CD4-positive, alpha-beta T cell treated with Interleukin-6 for 4 hours (primary cell): ENCODE data around the gene SCNN1B.
"Not testable (repeated sequence)": the region's sequence is repeated elsewhere in the genome, so short reads cannot be mapped to it uniquely, and the experiment has no call there.

ENCODE experiments used
- DNase-seq: peaks from one replicate; pipeline ENCODE4 v3.0.0-alpha.2; 2020; ENCODE audit warnings: mixed read lengths

Gene SCNN1B, protein sequence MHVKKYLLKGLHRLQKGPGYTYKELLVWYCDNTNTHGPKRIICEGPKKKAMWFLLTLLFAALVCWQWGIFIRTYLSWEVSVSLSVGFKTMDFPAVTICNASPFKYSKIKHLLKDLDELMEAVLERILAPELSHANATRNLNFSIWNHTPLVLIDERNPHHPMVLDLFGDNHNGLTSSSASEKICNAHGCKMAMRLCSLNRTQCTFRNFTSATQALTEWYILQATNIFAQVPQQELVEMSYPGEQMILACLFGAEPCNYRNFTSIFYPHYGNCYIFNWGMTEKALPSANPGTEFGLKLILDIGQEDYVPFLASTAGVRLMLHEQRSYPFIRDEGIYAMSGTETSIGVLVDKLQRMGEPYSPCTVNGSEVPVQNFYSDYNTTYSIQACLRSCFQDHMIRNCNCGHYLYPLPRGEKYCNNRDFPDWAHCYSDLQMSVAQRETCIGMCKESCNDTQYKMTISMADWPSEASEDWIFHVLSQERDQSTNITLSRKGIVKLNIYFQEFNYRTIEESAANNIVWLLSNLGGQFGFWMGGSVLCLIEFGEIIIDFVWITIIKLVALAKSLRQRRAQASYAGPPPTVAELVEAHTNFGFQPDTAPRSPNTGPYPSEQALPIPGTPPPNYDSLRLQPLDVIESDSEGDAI

DNA sequence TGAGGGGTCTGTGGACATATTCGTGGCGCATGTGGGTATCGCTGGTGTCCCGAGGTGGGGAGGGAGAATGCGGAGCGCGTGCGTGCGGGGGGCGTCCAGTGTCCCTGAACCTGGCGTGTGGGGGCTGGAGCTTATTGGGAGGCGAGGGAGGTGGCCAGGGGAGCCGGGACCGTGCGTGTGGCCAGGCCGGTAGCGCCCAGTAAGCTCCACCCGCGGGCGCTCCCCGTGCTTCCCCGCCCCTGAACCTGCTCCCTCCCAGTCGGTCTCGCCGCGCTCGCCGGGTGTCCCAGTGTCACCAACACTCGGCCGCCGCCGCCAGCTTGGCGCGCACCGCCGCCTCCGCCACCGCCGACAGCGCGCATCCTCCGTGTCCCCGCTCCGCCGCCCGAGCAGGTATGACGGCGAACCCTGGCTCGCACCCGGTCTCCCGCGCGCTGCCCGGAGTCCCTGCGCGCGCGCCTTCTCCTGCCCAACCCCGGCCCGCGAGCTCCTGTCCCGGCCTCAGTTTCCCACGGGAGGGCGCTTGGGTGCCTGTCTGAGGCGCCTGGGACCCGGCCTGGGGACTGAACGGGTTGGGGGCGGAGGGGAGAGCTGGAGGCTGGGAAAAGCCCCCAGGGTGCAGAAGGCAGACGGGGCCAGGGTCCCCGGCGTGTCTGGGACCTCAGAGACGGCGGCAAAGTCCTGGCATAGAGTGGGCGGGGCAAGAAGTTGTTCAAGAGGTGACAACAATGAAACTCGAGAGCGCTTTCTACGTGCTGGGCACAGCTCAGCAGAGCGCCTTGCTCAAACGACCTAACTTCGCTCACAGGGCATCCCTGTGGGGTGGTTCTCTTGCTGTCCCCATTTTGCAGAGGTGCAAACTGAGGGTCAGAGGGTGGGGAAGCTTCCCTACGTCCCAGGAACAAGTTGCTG lies at the start of gene SCNN1B:
TSS of gene SCNN1B (plus strand) at position 258 of the 912 bp plus-strand sequence. CDS start 46,298 bp downstream, outside the sequence.
- no peak for DNase-seq

DNA sequence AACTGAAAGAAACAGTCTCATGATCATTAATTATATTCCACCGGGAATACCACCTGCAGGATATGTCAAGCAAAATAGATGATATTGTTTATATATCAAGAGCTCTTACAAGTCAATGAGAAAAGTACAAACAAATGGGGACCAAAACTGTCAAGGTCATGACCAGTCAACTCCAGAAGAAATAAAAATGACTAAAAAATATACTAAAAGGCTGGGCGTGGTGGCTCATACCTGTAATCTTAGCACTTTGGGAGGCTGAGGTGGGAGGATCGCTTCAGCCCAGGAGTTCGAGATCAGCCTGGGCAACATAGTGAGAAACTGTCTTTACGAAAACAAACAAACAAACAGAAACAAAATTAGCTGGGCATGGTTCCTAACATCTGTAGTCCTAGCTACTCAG lies 49.8 kb upstream of the SCNN1B start:
- DNase-seq, result no peak

DNA sequence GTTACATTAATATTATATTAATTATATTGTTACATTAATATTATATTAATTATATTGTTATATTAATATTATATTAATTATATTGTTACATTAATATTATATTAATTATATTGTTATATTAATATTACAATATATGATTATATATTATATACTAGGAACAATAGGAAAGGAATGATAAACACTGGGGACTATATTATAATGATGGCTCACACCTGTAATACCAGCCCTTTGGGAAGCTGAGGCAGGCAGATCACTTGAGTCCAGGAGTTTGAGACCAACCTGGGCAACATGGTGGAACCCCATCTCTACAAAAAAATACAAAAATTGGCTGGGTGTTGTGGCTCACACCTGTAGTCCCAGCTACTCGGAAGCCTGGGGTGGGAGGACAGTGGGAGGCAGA lies 48.5 kb upstream of the SCNN1B start:
- not testable (repeated sequence) for DNase-seq

DNA sequence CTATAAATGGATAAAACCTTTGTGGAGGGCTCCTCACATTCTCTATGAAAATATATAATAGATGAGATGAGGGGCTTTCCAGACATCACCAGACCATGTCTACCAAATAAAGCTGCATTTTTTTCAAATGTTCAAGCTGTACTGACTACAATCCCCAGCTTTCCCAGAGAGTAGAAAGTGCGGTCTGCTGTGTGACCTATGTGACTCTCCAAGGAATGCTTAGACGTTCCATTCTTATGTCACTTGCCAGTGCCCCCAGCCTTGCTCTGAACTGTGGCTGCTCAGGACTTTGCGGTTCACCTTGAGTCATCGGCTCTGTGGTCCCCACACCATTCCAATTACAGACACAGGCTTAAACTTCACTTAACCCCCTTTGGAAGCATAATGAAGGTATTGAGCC lies 47.8 kb upstream of the SCNN1B start:
- DNase-seq, result no peak

DNA sequence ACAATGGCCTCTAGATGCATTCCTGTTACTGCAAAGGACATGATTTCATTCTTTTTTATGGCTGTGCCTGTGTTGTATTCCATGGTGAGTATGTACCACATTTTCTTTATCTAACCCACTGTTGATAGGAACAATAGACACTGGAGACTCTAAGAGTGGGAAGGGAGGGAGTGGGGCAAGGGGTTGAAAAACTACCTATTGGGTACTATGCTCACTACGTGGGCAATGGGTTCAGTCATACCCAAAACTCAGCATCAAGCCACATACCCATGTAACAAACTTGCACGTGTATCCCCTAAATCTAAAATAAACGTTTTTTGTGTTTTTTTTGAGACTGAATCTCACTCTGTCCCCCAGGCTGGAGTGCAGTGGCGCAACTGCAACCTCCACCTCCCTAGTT lies 47.1 kb upstream of the SCNN1B start:
- no peak for DNase-seq

DNA sequence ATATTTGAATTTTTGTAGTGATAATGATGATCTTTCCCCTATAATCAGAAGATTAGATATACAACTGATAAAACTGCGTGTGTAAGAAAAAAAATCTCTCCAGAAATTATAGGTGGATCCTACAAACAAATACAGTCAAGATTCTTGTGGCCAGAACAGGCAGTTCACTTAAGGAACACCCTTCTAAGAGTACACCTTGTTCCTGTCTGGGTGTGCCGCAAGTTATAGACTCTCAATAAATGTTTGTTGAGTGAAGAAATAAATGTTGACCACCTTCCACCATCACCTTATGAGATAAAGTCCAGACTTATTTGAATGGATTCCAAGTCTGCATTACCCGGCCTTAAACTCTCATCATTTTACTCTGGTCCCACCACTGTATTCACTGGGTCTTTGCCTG lies 45.7 kb upstream of the SCNN1B start:
- DNase-seq, result no peak

DNA sequence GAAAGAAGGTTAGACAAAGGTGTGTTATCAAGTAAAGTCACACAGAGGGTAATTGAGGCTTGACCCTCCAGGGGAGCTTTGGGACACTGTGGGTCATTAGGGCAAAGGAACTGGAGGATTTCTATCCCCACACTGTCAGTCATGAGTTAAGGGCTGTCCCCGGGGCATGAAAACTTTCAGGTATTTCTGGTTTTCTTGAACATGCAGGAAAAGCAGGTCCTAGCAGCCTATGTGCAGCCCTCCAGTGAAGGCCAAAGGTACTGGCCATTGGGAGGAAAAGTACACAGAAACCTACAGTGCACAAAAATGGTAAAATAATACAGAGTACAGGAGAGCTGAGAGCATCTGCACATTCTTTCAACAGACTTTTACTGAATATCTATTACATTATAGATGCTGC lies 44.4 kb upstream of the SCNN1B start:
- no peak for DNase-seq

DNA sequence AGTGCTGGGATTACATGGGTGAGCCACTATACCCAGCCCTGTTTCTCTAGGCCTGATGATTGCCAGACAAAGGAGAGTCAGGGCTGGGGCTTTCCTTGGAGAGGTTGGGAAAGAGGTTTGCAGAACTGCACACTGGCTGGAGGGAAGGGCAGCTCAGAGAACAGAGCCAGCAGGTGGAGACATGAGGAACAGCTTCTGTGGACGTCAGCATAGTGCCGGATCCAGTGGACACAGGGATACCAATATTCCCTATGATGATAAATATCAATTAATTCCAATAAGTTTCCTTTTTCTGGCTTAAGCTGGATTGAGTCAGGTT lies 43.2 kb upstream of the SCNN1B start:
- no peak for DNase-seq

DNA sequence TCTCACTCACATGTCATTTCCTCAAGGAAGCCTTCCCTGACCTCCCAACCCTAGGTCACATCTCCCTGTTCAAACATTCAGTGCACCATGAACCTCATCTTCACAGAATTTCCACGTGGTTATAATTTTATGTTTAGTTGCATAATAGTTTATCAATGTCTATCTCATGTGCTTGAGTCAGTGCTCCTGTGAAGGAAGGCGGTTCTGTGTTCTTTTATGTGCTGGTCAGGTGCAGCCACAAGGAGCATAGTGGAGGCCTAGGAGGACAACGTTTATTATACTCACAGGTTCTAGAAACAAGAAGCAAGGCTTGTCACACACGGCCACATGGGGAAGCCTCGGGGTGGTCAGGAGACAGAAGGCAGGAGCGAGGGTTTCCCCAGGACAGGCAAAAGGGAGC lies 34.5 kb upstream of the SCNN1B start:
- no peak for DNase-seq

DNA sequence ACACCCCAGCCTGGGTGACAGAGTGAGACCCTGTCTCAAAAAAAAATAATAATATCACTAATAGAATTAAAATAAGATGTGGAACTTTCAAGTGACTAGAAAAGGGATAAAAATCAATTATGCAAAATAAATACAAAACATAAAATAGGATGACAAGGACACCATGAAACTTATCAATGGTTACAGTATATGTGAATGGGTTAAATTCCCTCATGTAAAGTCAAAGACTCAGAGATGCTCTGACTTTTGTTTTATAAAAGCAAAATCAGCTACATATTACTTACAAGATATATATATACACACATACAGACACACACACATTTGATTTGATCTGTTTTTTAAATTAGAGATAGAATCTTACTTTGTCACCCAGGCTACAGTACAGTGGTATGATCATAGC lies 33.5 kb upstream of the SCNN1B start:
- no peak for DNase-seq

DNA sequence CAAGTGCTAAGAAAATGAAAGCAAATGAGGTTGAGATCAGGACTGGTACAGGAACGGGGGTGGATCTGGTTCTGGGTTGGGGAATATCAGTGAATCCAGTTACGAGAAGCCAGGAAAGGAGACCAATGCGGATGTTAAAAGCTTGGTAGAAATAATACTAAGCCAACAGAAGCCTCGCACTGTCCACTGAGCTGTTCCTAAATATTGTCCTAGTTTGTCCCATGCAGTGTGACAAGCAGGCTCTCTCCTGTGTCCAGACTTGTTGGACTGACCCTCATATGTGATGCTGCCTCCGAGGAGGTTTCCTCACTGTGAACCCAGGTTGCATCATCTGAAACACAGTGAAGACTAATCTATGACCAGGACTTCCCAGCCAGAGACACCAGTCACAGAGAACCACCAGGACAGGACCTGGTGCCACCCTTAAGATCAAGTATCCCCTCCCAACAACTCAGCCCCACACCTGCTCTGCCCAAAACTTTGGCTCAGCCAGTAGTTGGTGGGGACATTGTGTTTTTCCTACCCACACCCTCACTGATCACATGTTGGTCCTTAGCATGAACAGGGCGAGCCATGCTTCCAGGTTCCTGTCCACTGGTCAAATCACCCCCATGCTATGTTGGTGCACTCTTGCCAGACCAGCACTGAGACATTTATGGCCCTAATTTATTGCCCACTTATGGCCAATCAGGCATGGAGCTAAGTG lies 32.7 kb upstream of the SCNN1B start:
- DNase-seq, result no peak

DNA sequence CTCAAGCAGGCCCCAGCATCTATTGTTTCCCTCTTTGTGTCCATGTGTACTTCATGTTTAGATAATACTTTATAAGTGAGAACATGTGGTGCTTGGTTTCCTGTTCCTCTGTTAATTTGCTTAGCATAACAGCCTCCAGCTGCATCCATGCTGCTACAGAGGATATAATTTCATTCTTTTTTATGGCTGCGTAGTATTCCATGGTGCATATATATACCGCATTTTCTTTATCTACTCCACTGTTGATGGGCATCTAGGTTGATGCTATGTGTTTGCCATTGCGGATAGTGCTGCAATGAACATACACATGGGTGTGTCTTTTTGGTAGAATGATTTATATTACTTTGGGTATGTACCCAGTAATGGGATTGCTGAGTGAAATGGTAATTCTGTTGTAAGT lies 31.4 kb upstream of the SCNN1B start:
- no peak for DNase-seq

DNA sequence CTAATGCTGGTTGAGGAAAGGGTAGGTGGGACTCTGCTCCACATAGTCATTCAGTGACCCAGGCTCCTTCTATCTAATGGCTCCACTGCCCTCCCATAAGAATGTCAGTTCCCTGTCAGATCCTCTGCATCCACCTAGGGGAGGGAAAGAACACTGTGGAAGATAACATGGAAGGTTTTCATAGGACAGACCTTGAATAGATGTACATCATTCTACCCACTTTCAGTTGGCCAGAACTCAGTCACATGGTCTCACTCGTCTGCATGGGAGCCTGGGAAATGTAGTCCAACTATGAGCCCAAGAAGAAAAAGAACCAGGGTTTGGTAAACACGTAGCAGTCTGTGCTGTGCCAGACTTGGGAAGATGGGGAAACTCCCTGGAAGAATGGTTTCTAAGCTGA lies 27.1 kb upstream of the SCNN1B start:
- no peak for DNase-seq

DNA sequence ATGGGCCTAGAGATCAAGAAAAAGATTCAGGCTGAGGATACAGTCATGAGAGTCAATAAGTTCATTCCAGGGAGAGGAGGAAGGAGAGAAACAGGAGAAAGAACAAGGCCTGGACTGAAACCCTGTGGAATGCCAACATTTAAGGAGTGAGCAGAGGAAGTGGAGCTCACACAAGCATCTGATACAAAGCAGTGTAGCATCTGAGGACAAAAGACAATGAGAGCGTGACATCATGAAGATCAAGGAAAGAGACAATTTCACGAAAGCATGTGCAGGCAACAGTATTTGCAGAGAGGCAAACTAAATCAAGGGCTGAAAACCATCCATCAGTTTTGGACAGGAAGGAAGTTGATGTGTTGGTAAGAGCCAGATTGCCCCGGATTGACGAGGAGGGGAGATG lies 25.3 kb upstream of the SCNN1B start:
- DNase-seq, result no peak

DNA sequence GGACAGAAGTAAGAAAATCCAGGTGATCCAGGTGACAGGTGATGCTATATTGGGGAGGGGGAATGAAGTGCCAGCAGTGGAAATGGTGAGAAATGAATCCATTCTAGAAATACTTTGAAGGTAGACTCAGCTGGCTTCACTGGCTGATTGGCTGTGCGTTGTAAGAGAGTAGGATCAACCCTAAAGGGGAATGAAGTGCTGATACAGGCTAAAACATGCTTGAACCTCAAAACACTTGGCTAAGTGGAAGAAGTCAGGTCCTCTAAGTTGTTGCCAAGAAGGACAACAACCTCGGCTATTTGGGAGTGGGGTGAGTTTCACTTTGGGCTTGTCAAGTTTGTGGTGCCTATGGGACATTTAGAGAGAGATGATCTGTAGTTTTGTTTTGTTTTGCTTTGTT lies 24.1 kb upstream of the SCNN1B start:
- no peak for DNase-seq

DNA sequence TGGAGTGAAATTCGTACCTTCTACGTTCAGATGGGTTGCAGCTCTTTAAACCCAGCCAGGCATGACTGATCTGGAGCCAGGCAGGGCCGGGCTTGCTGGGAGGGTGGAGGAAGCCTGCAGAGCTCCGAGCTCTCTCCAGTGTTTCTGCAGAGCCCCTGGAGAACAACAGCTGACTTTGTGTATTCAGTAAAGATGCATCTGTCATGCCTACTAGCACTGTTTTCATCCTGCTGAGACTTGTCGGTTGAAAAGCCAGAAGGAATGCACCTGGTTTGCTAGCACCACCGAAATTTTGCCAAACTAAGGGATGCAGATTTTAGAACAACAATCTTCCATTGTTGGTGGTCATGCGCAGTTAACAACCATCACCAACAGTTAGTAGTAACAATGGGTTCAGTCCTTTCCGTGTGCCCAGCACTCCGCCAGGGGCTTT lies 22.4 kb upstream of the SCNN1B start:
- no peak for DNase-seq

DNA sequence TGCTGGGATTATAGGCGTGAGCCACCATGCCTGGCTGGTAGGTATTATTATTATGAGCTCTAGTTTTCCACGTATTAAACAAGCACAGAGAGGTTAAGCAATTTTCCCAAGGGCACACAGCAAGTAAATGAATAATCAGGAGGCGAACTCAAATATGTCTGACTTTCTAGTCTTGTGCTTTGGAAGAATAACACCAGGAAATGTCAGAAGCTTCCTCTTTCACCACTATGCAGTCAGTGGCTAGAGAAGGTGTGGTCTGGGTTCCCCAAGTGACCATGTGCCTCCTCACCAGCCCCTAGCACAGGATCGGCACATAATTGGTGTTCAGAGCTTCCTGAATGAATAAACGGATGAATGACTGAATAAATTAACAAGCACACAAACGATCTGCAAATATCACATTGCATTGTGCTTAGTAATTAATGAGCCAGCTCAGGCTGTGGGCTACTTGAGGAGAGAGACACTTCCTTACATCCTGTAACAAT lies 21.6 kb upstream of the SCNN1B start:
- no peak for DNase-seq

DNA sequence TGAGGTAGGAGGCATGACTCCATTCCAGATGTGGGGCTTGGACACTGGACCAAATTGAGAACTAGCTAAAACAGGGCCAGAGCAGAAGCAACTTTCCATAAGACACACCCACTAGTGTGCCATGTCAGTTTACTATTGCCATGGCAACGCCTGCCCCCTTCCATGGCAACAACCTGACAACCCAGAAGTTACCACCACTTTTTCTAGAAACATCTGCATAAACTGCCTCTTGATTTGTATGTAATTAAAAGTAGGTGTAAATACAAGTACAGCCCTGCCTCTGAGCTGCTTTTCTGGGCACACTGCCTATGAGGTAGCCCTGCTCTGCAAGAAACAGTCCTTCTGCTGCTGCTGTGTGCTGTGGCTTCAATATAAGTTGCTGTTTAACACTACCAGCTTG lies 19.5 kb upstream of the SCNN1B start:
- no peak for DNase-seq

DNA sequence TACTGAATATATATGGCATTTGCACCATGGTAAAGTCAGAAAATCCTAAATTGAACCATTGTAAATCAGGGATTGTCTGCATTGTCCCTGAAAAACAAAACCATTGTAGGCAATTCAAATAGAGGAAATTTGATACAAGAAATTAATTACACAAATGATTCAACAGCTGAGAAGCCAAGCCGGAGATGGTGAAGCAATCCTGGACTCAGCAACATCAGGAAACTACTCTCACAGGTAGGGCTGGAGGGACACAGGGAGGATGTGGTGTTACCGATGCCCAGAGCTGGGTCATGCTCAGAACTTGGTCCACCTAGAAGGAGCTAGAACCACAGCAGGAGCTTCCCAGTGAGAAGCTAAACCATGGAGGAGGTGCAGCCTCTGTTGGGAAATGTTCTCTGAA lies 18.5 kb upstream of the SCNN1B start:
- DNase-seq, result no peak

DNA sequence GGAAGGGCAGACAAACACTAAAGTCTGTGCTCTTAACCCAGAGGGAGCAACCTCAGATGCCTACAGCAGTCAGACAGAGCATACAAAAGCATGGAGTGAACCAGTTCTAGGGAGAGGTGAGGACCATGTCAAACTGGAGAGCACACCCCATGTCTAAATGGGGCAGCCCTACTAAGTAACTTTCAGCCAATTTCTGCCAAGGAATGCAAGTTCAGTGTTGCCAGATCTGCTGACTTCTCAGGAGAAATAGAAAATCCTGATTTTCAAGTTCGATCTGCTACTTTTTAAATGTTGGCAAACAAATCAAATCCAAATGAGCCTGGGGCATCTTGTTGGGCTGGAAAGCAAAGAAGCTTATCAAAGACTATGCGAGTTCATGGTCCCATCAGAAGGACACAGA lies 17.5 kb upstream of the SCNN1B start:
- DNase-seq, result no peak

DNA sequence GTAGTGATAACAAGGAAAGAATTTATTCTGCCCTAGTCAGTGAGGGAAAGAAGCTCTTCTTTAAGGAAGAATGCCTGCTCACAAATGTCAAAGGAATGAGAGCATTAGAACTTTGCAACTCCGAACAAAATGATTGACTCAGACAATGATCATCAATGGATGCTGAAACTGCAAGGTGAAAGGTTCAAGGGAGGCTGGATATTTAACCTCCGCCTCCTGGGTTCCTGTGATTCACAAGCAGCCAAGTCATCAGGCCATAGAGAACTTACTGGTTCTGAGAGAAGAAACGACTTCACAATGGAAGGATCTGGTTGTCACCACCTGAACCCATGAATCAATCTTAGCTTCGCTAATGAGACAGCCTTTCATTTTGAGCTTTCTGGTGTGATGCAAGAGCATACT lies 16.0 kb upstream of the SCNN1B start:
- no peak for DNase-seq

DNA sequence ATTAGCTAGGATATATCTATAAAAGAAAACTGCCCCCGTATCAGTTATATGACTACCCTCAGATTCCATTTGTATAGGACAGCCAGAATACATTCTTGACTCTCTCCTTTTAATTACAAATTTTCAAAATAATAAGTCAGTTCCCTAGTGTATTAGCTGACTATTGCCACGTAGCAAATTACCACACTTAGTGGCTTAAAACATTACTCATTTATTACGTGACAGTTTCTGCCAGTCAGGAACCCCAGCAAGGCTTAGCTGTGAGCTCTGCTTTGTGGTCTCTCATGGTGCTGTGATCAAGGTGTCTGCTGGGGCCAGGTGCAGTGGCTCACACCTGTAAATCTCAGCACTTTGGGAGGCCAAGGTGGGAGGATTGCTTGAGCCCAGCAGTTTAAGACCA lies 13.9 kb upstream of the SCNN1B start:
- no peak for DNase-seq
